ENCODE measurements around the gene RANBP17. TPM values are rescaled to one million over a fixed set of nuclear protein-coding genes. Genes with fewer than 3 reads are reported as not detected.

Gene RANBP17
- total RNA-seq, 4 donors from 2014 or later: 10.2 to 13.8 (median 10.9) TPM

DNA sequence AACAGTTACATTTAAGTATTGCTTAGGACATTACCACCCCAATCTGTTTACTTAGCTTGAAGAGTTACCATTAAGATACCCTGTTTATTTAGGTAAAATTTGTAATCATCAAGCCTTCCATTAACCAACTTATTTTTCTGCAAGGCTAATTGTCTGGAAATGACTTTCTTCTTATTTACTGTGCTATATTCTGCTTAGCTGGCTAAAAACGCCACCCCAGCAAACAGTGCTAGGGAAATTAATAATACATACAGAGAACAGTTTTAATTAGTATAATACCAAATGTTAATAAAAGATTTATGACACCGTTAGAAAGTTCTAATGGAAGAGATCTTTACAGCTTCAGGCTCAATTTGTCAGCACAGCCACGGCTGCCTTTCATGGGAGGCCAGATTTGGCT, 461.2 kb downstream of the RANBP17 start:
- WGBS, 2 donors (ENCODE audit: low coverage in 1 of 2): 53 to 68% methylated on average over 3 of the region's 3 CpGs
- Histone ChIP-seq H3K27ac (no peak overlapping the region), H3K36me3 (no peaks in the 10 kb centered on the region), H3K4me1 (no peaks in the 10 kb centered on the region), H3K27me3 (peaks cover 100% of the 10 kb centered on the region), H3K4me3 (no peak overlapping the region), H3K9me3 (no peaks in the 10 kb centered on the region)
- in situ Hi-C loops (cut with MboI; ENCODE audit: low pct_ligation_motif_present in 1 of 4, low pct_unique_long_range_greater_than_20kb in 1 of 4, low sequenced_read_pairs in 3 of 4): no loop called here
- TF ChIP-seq CTCF (IDR thresholded peaks at IDR 0.05): no peak
- intact Hi-C loops (cut with DNase I; ENCODE audit: low total_unique reads): no loop called here
- no peak for DNase-seq

DNA sequence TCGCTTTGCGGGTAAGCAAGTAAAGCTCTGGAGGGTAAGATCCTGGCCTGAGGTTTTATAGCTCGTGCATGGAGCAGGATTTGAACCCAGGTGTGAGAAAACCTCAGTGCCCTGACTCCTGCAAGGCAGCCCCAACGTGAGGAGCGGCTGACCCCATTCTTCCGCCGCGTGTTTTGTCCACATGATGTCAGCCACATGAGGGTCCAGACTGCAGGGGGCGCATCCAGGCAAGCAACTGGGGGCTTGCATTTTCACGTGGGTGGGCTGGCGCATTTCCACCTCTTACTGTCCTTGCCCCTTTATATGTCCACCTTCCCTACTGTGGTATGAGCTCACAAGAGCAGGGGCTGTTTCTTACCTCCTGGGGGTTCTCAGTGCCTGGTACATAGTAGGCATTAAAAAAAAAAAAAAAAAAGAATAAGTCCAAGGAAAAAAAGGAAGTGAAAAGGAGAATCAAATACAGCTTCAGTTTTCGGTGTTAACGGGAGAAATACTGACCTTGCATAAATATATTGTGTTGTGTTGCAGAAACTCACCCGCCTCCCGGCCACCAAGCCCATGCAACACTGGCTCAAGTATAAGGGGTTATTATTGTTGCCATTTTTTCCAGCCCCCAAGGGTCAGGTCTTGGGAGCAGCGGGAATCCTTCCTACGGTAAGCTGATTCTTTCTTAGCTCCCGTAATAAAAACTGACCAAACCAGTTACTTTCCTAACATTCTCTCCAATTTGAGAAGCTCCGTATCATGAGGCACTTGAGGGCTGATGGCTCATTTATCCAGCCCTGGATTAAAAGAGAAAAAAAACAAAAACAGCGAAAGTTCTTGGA, 462.2 kb downstream of the RANBP17 start:
- 35 to 44% methylated on average over 10 to 20 of the region's 20 CpGs for WGBS, 2 donors (ENCODE audit: low coverage in 1 of 2)
- Histone ChIP-seq H3K27me3 (peaks cover 96% of the 10 kb centered on the region), H3K4me1 (no peaks in the 10 kb centered on the region), H3K36me3 (no peaks in the 10 kb centered on the region), H3K27ac (no peak overlapping the region), H3K4me3 (no peak overlapping the region), H3K9me3 (no peaks in the 10 kb centered on the region)
- in situ Hi-C loops (cut with MboI; ENCODE audit: low pct_ligation_motif_present in 1 of 4, low pct_unique_long_range_greater_than_20kb in 1 of 4, low sequenced_read_pairs in 3 of 4) (no loop called here), intact Hi-C loops (cut with DNase I; ENCODE audit: low total_unique reads) (no loop called here)
- no peak for DNase-seq
- no peak for TF ChIP-seq CTCF (IDR thresholded peaks at IDR 0.05)
- TF ChIP-seq POLR2AphosphoS5 (IDR thresholded peaks at IDR 0.05): no peak
- no peak for TF ChIP-seq EP300 (IDR thresholded peaks at IDR 0.05; ENCODE audit: low read depth)
- no peak for TF ChIP-seq POLR2A (IDR thresholded peaks at IDR 0.05)

DNA sequence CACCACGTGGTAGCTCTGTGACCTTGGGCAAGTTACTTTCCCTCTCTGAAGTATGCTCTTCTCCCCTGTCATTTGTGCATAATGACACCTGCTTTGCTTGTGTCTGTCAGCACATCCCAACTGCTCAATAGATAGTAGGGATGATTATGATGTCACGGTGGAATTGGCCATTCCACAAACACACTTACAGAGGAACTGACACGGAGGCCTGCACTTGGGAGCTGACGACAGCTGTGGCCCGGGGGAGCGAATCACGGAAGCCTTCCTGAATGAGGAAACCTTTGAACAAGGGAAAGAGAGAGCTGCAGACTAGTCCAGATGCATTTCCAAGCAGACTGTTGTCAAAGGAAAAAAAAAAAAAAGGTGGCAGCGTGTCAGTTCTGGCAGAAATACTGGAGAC, 468.2 kb downstream of the RANBP17 start:
- no peak for TF ChIP-seq POLR2AphosphoS5 (IDR thresholded peaks at IDR 0.05)
- no peak for TF ChIP-seq POLR2A (IDR thresholded peaks at IDR 0.05)
- no peak for TF ChIP-seq CTCF (IDR thresholded peaks at IDR 0.05)
- TF ChIP-seq EP300 (IDR thresholded peaks at IDR 0.05; ENCODE audit: low read depth): no peak
- intact Hi-C loops (cut with DNase I; ENCODE audit: low total_unique reads) (no loop called here), in situ Hi-C loops (cut with MboI; ENCODE audit: low pct_ligation_motif_present in 1 of 4, low pct_unique_long_range_greater_than_20kb in 1 of 4, low sequenced_read_pairs in 3 of 4) (loop anchor here (25.0 kb wide), 3 partner anchors 118 to 593 kb away; no protein-coding TSS in a partner anchor)
- no peak overlapping the region for H3K27ac ChIP-seq
- no peaks in the 10 kb centered on the region for H3K36me3 ChIP-seq
- no peak for DNase-seq
- peaks cover 64% of the 10 kb centered on the region for H3K27me3 ChIP-seq
- no peaks in the 10 kb centered on the region for H3K9me3 ChIP-seq
- WGBS, 2 donors (ENCODE audit: low coverage in 1 of 2): 67 to 77% methylated on average over 8 of the region's 8 CpGs
- no peak overlapping the region for H3K4me3 ChIP-seq
- no peaks in the 10 kb centered on the region for H3K4me1 ChIP-seq

DNA sequence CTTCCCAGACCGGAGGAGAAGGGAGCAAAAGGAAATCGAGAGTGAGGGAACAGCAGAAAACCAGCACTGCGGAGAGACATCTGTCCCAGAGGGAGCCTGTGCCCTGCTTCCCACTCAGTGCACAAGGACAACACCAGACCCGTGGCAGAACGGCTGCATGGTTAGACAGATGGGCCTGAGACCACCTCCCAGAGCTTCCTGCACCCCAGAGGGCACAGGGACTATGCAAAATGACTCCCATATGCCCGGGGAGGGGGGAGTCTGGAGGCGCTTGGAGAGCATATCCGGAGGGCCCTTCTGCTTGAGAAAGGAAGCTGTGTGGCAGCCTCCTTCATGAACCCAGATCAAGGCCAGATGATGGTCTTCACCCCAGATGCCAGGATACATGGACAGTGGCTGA, 473.8 kb downstream of the RANBP17 start:
- 75 to 81% methylated on average over 7 to 8 of the region's 8 CpGs for WGBS, 2 donors (ENCODE audit: low coverage in 1 of 2)
- Histone ChIP-seq H3K27ac (no peak overlapping the region), H3K27me3 (peaks cover 81% of the 10 kb centered on the region), H3K4me1 (peaks cover 0 to 7% (median 0%) of the 10 kb centered on the region in 4 donors), H3K4me3 (no peak overlapping the region), H3K36me3 (no peaks in the 10 kb centered on the region), H3K9me3 (no peaks in the 10 kb centered on the region)
- DNase-seq: no peak
- TF ChIP-seq CTCF (IDR thresholded peaks at IDR 0.05): no peak
- TF ChIP-seq POLR2A (IDR thresholded peaks at IDR 0.05): no peak
- TF ChIP-seq EP300 (IDR thresholded peaks at IDR 0.05; ENCODE audit: low read depth): no peak
- no peak for TF ChIP-seq POLR2AphosphoS5 (IDR thresholded peaks at IDR 0.05)
- intact Hi-C loops (cut with DNase I; ENCODE audit: low total_unique reads) (no loop called here), in situ Hi-C loops (cut with MboI; ENCODE audit: low pct_ligation_motif_present in 1 of 4, low pct_unique_long_range_greater_than_20kb in 1 of 4, low sequenced_read_pairs in 3 of 4) (loop anchor here (25.0 kb wide), 3 partner anchors 123 to 598 kb away; no protein-coding TSS in a partner anchor)
